ENCODE results near the gene ATG4C.

The ATG4C gene

GRCh38 chr1:62844030-62844429, 60.1 kb downstream of the ATG4C start:
- FAIRE-seq = no peak

- FAIRE-seq = no peak
These were observed 65.1 kb downstream of the ATG4C start for GRCh38 chr1:62849031-62849430.

- no peak for FAIRE-seq
These were observed 68.3 kb downstream of the ATG4C start for GRCh38 chr1:62852253-62852652.

- no peak for FAIRE-seq
These were observed 73.0 kb downstream of the ATG4C start for GRCh38 chr1:62856960-62857359.

- no peak for FAIRE-seq
These were observed 85.4 kb downstream of the ATG4C start for GRCh38 chr1:62869217-62869754.

GRCh38 chr1:62870148-62870547, 86.2 kb downstream of the ATG4C start:
- FAIRE-seq = no peak

GRCh38 chr1:62875676-62876075, 91.7 kb downstream of the ATG4C start:
- FAIRE-seq = no peak

- FAIRE-seq = no peak
These were observed 92.6 kb downstream of the ATG4C start for GRCh38 chr1:62876535-62876934.

- FAIRE-seq = no peak
These were observed 93.6 kb downstream of the ATG4C start for GRCh38 chr1:62877579-62877978.

GRCh38 chr1:62879962-62880361, 96.0 kb downstream of the ATG4C start:
- no peak for FAIRE-seq

GRCh38 chr1:62882201-62883104, 98.5 kb downstream of the ATG4C start:
- FAIRE-seq = no peak

GRCh38 chr1:62884156-62884740, 100.3 kb downstream of the ATG4C start:
- FAIRE-seq = no peak

GRCh38 chr1:62887799-62888507, 104.0 kb downstream of the ATG4C start:
- no peak for FAIRE-seq

GRCh38 chr1:62891956-62892562, 108.1 kb downstream of the ATG4C start:
- no peak for FAIRE-seq

GRCh38 chr1:62897788-62898187, 113.9 kb downstream of the ATG4C start:
- FAIRE-seq = no peak

GRCh38 chr1:62900566-62900965, 116.6 kb downstream of the ATG4C start:
- no peak for FAIRE-seq

- FAIRE-seq = no peak
These were observed 117.7 kb downstream of the ATG4C start for GRCh38 chr1:62901650-62902049.

- no peak for FAIRE-seq
These were observed 119.6 kb downstream of the ATG4C start for GRCh38 chr1:62903522-62903921.

GRCh38 chr1:62903982-62904855, 120.3 kb downstream of the ATG4C start:
- no peak for FAIRE-seq

GRCh38 chr1:62904856-62905225, 120.9 kb downstream of the ATG4C start:
- FAIRE-seq = no peak

GRCh38 chr1:62905309-62905708, 121.4 kb downstream of the ATG4C start:
- no peak for FAIRE-seq

GRCh38 chr1:62905872-62906271, 121.9 kb downstream of the ATG4C start:
- FAIRE-seq = no peak
